H1 (cell line): ENCODE measurements around the gene THTPA. TPM values are rescaled to one million over a fixed set of nuclear protein-coding genes. Genes with fewer than 3 reads are reported as not detected.

Experiments used
- CTCF ChIA-PET: fragments of 300-600 bp; sonication (Branson Sonifier 250); formaldehyde crosslinking; loops from one replicate; lab custom pipeline; 2021; ENCODE audit not compliant: partially characterized antibody; lab: Charles Lee
- POLR2A ChIA-PET: fragments of 300-600 bp; sonication (Branson Sonifier 250); formaldehyde crosslinking; loops from one replicate; lab custom pipeline; 2021; ENCODE audit warnings: inconsistent platforms; ENCODE audit not compliant: partially characterized antibody; lab: Charles Lee
- DNase-seq, 2 experiments: peaks; one replicate each; pipeline versions ENCODE4 v3.0.0 to v3.0.0-alpha.2; 2010 to 2022; ENCODE audit warnings: low spot score in 2 of 2, low read depth in 1 of 2, mixed read lengths in 1 of 2
- FAIRE-seq: peaks from 2 replicates; lab custom pipeline; 2011; peaks lifted over from hg19 to GRCh38; lab: Jason Lieb, UNC
- H2AFZ ChIP-seq: 2 replicates; pipeline ENCODE4 v1.8.1; 2012; ENCODE audit warnings: low read length, inconsistent platforms
- H2AK5ac ChIP-seq: 2 replicates; pipeline ENCODE4 v1.6.1; 2013; ENCODE audit warnings: low read depth, low read length
- H2BK120ac ChIP-seq: replicated peaks from 2 replicates; pipeline ENCODE3; 2013; ENCODE audit warnings: low read depth, low read length, inconsistent platforms
- H2BK12ac ChIP-seq: 2 replicates; pipeline ENCODE4 v1.6.1; 2013; ENCODE audit warnings: low read depth, low read length
- H2BK15ac ChIP-seq: 2 replicates; pipeline ENCODE4 v1.6.1; 2013; ENCODE audit warnings: low read length
- H2BK20ac ChIP-seq: 2 replicates; pipeline ENCODE4 v1.6.1; 2013; ENCODE audit warnings: low read length
- H2BK5ac ChIP-seq: 2 replicates; pipeline ENCODE4 v1.6.1; 2013; ENCODE audit warnings: low read depth, low read length
- H3K14ac ChIP-seq: 2 replicates; pipeline ENCODE4 v1.6.1; 2013; ENCODE audit warnings: inconsistent platforms; ENCODE audit not compliant: insufficient read length
- H3K18ac ChIP-seq: 2 replicates; pipeline ENCODE4 v1.6.1; 2013; ENCODE audit warnings: low read length; ENCODE audit errors: extremely low read depth
- H3K23ac ChIP-seq: 2 replicates; pipeline ENCODE4 v1.6.1; 2013; ENCODE audit warnings: inconsistent platforms; ENCODE audit not compliant: insufficient read length
- H3K23me2 ChIP-seq: 2 replicates; pipeline ENCODE4 v1.6.1; 2013; ENCODE audit warnings: low read depth, low read length
- H3K27ac ChIP-seq: 2 replicates; pipeline ENCODE4 v1.6.1; 2011; ENCODE audit warnings: low read depth, low read length, inconsistent platforms
- H3K27me3 ChIP-seq, 4 experiments: replicated peaks in 1 of 4; 1 replicate in 1 of 4; 2 replicates in 3 of 4; pipeline versions ENCODE4 v1.6.1 to v1.8.1; 2011 to 2013; ENCODE audit warnings: low read length in 3 of 4, mild to moderate bottlenecking in 3 of 4, inconsistent platforms in 2 of 4, mixed read lengths in 2 of 4, moderate library complexity in 1 of 4; ENCODE audit not compliant: control insufficient read depth in 3 of 4, insufficient read depth in 3 of 4; ENCODE audit errors: extremely low read depth in 1 of 4
- H3K36me3 ChIP-seq, 4 experiments: 2 replicates each; pipeline versions ENCODE4 v1.6.1 to v1.8.1; 2011 to 2013; ENCODE audit warnings: mild to moderate bottlenecking in 4 of 4, low read length in 3 of 4, moderate library complexity in 2 of 4, control low read depth in 1 of 4, inconsistent platforms in 1 of 4; ENCODE audit not compliant: insufficient read depth in 4 of 4, control insufficient read depth in 2 of 4
- H3K4ac ChIP-seq: replicated peaks from 2 replicates; pipeline ENCODE3; 2013; ENCODE audit warnings: low read length, low read depth, mixed read lengths, inconsistent platforms; ENCODE audit not compliant: insufficient read length
- H3K4me1 ChIP-seq, 4 experiments: replicated peaks in 1 of 4; 1 replicate in 1 of 4; 2 replicates in 3 of 4; pipeline versions ENCODE4 v1.6.1 to v1.8.1; 2011 to 2013; ENCODE audit warnings: low read length in 3 of 4, inconsistent platforms in 2 of 4, mixed read lengths in 1 of 4; ENCODE audit not compliant: insufficient read depth in 4 of 4, control insufficient read depth in 3 of 4
- H3K4me2 ChIP-seq, 2 experiments: 2 replicates each; pipeline versions ENCODE4 v1.6.1 to v1.8.1; 2011 to 2013; ENCODE audit warnings: low read depth in 2 of 2, low read length in 2 of 2, control low read depth in 1 of 2, inconsistent platforms in 1 of 2, mild to moderate bottlenecking in 1 of 2; ENCODE audit not compliant: insufficient read depth in 1 of 2
- H3K4me3 ChIP-seq, 4 experiments: fragments of 200-600, 300-600 bp in 1 of 4; sonication (generic), shearing (Covaris generic), sonication (Bioruptor Twin) in 1 of 4; 2 replicates each; pipeline versions ENCODE4 v1.5.1 to v1.8.1; 2011 to 2016; ENCODE audit warnings: low read length in 4 of 4, low read depth in 3 of 4, control low read depth in 2 of 4, inconsistent platforms in 2 of 4, mild to moderate bottlenecking in 2 of 4, mixed read lengths in 1 of 4, moderate library complexity in 1 of 4; ENCODE audit not compliant: insufficient read depth in 2 of 4; ENCODE audit errors: extremely low read depth in 1 of 4
- H3K56ac ChIP-seq: replicated peaks from 2 replicates; pipeline ENCODE3; 2013; ENCODE audit warnings: low read depth, mild to moderate bottlenecking, mixed read lengths, low read length, inconsistent platforms; ENCODE audit not compliant: insufficient read length
- H3K79me1 ChIP-seq: 2 replicates; pipeline ENCODE4 v1.6.1; 2013; ENCODE audit warnings: low read depth, low read length, control low read depth
- H3K79me2 ChIP-seq, 2 experiments: 2 replicates each; pipeline versions ENCODE4 v1.6.1 to v1.8.1; 2012 to 2013; ENCODE audit warnings: low read length in 2 of 2, mild to moderate bottlenecking in 2 of 2, inconsistent platforms in 1 of 2; ENCODE audit not compliant: insufficient read depth in 2 of 2, control insufficient read depth in 1 of 2
- H3K9ac ChIP-seq, 4 experiments: replicated peaks in 1 of 4; 1 replicate in 1 of 4; 2 replicates in 3 of 4; pipeline versions ENCODE4 v1.6.1 to v1.8.1; 2011 to 2013; ENCODE audit warnings: low read depth in 3 of 4, low read length in 3 of 4, control low read depth in 2 of 4, mild to moderate bottlenecking in 2 of 4, moderate library complexity in 2 of 4, inconsistent platforms in 1 of 4; ENCODE audit errors: extremely low read depth in 1 of 4
- H3K9me3 ChIP-seq, 2 experiments: 2 replicates each; pipeline versions ENCODE4 v1.6.1 to v1.8.1; 2012 to 2013; ENCODE audit warnings: mild to moderate bottlenecking in 2 of 2, moderate library complexity in 2 of 2, control low read depth in 1 of 2, inconsistent platforms in 1 of 2, low read depth in 1 of 2, low read length in 1 of 2, mixed read lengths in 1 of 2; ENCODE audit not compliant: insufficient read depth in 2 of 2
- H4K20me1 ChIP-seq, 2 experiments: replicated peaks in 1 of 2; 2 replicates each; pipeline versions ENCODE3 to v1.8.1; 2011 to 2013; ENCODE audit warnings: inconsistent platforms in 2 of 2, low read length in 2 of 2, mild to moderate bottlenecking in 1 of 2; ENCODE audit not compliant: insufficient read depth in 2 of 2, control insufficient read depth in 1 of 2
- H4K5ac ChIP-seq: 2 replicates; pipeline ENCODE4 v1.6.1; 2013; ENCODE audit warnings: low read length, low read depth, mixed read lengths, inconsistent platforms; ENCODE audit not compliant: insufficient read length
- H4K8ac ChIP-seq: 2 replicates; pipeline ENCODE4 v1.8.0; 2013; ENCODE audit warnings: mild to moderate bottlenecking, moderate library complexity, low read length, inconsistent platforms; ENCODE audit not compliant: insufficient read depth; ENCODE audit errors: extremely low read depth
- H4K91ac ChIP-seq: replicated peaks from 2 replicates; pipeline ENCODE3; 2013; ENCODE audit warnings: low read length, mixed read lengths, inconsistent platforms; ENCODE audit not compliant: insufficient read length
- CBX5 ChIP-seq: fragments of 300-800, 300-1000 bp; sonication (generic); IDR thresholded peaks from 2 replicates; pipeline ENCODE4 v1.7.1; 2016; ENCODE audit warnings: antibody characterized with exemption, low read length, low read depth
- CTBP2 ChIP-seq: IDR thresholded peaks from 2 replicates; pipeline ENCODE4 v1.7.0; 2011; ENCODE audit warnings: borderline replicate concordance, mild to moderate bottlenecking, moderate library complexity, mixed read lengths, low read length; ENCODE audit not compliant: insufficient read depth, insufficient read length
- GABPA ChIP-seq: IDR thresholded peaks from 2 replicates; pipeline ENCODE4 v1.6.1; 2011; ENCODE audit warnings: mild to moderate bottlenecking, low read length, moderate library complexity, borderline replicate concordance; ENCODE audit not compliant: insufficient read depth
- HDAC6 ChIP-seq: IDR thresholded peaks from one replicate; pipeline ENCODE4 v1.7.1; 2012; ENCODE audit warnings: low read depth, mild to moderate bottlenecking, inconsistent platforms, low read length, moderate library complexity
- PHF8 ChIP-seq: fragments of 200-600 bp; sonication (generic); conservative IDR thresholded peaks from 2 replicates; pipeline ENCODE4 v1.7.1; 2012; ENCODE audit warnings: low read depth, mild to moderate bottlenecking, inconsistent platforms, low read length, moderate library complexity
- POLR2A ChIP-seq, 2 experiments: IDR thresholded peaks; 1 replicate in 1 of 2; 2 replicates in 1 of 2; pipeline ENCODE4 v1.6.1; 2011; ENCODE audit warnings: low read depth in 2 of 2, low read length in 2 of 2, mild to moderate bottlenecking in 2 of 2; ENCODE audit errors: control extremely low read depth in 1 of 2
- RXRA ChIP-seq: IDR thresholded peaks from 2 replicates; pipeline ENCODE4 v1.6.1; 2011; ENCODE audit warnings: low read depth, mild to moderate bottlenecking, low read length, moderate library complexity; ENCODE audit not compliant: insufficient read depth
- SAP30 ChIP-seq: fragments of 300-600 bp; sonication (generic); IDR thresholded peaks from 2 replicates; pipeline ENCODE4 v1.7.1; 2012; ENCODE audit warnings: low read length, moderate library complexity, mild to moderate bottlenecking, inconsistent platforms; ENCODE audit not compliant: insufficient read depth, insufficient replicate concordance
- TAF1 ChIP-seq: IDR thresholded peaks from 2 replicates; pipeline ENCODE4 v1.6.1; 2011; ENCODE audit warnings: mild to moderate bottlenecking, low read depth, low read length
- YY1 ChIP-seq: IDR thresholded peaks from 2 replicates; pipeline ENCODE4 v1.6.1; 2011; ENCODE audit warnings: low read depth, mild to moderate bottlenecking, low read length
- WGBS, 2 experiments: shearing (Covaris generic) in 1 of 2; methylation state at CpG; one replicate each; pipeline versions ENCODE4 v1.1.6 to v1.1.7; 2013 to 2015; ENCODE audit warnings: low lambda C conversion rate in 2 of 2, mixed read lengths in 2 of 2, inconsistent platforms in 1 of 2, low coverage in 1 of 2, missing lambda C conversion rate in 1 of 2; ENCODE audit not compliant: insufficient replicate concordance in 2 of 2, insufficient coverage in 1 of 2, insufficient read length in 1 of 2; ENCODE audit errors: extremely low coverage in 1 of 2, missing lambda C conversion rate in 1 of 2; 5-methylcytosine and 5-hydroxymethylcytosine counted together
- polyA plus RNA-seq, 7 experiments: library from polyadenylated mRNA; depleted of rRNA in 3 of 7; stranded (reverse) in 5 of 7; unstranded in 2 of 7; fragments of >200 nt in 5 of 7; fragments of 200-250 nt in 2 of 7; gene quantifications; 1 replicate in 5 of 7; 2 replicates in 1 of 7; 4 replicates in 1 of 7; pipeline versions ENCODE4 v1.2.1 to v1.2.3, GENCODE V29; 2011 to 2013; ENCODE audit warnings: missing spikeins in 2 of 7, mixed read lengths in 2 of 7
- total RNA-seq: library from RNA; stranded (reverse); fragmentation: NEBNext Ultra II Directional; extraction: Animal tissue kit (Norgen Biotek cat#: 25700); gene quantifications from 2 replicates; pipeline ENCODE4 v1.2.1, GENCODE V29; 2021
- TF ChIP-seq, protein P1 (sequence below): IDR thresholded peaks from 2 replicates; pipeline ENCODE4 v1.6.1; 2012; ENCODE audit warnings: inconsistent platforms

Gene THTPA
- total and polyA plus RNA-seq, 2 of the 8 experiments (the other 6 are each of a cell fraction or from before 2014, with no cell fraction given) = 16.6 to 19.0 TPM

DNA sequence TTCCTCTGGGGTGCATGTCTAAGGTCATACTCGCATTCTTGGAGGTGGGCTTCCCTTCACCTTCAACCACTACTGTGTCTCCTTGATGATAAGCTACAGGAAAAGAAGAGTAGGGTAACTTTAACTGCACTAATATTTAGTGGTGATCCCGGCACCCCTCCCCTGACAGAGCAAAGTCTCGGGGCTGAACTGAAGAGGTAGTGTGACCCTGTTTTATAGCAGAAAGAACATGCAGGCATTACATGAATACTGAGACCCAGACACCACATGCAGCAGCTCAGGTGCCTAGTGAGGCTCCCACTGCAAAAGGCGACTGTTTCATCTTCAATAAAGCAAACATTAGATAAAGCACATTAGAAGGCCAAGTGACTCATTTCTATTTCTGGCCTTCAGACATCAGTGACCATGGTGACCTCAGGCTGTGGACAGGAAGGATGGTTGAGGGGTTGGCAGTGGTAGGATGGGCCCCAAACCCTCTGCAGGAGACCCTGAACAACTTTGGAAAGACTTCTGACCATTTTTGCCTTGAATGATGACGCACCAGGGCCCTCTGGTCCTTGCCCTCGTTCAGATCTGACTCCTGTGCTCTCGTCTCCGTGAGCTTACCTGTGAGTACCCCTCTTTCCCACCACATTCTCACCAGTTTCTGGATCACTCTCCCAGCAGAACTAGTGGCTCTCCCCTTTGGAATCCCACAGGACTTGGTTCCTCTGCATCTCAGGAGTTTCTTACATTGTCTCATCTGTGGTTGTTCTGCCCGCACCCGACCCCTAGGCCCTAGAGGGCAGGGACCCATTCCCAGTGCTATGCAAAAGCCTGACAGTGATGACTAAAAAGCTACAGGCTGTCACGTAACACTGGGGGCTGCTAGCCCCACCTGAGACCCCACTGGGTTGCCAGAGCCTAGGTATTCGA lies 46.4 kb downstream of the THTPA start:
- no peak overlapping the region for H2BK20ac ChIP-seq
- no peaks in the 10 kb centered on the region for H3K36me3 ChIP-seq
- H3K9ac ChIP-seq = no peak overlapping the region
- FAIRE-seq (no peak), DNase-seq (no peak)
- H3K4me2 ChIP-seq = no peak overlapping the region
- no peak overlapping the region for H2BK120ac ChIP-seq
- POLR2A ChIA-PET = interaction anchor here (0.8 to 0.9 kb wide), 2 partner anchors 8 to 575 kb away, joined by 3 read pairs; no protein-coding TSS in a partner anchor
- H3K23ac ChIP-seq = no peak overlapping the region
- H3K79me2 ChIP-seq = no peaks in the 10 kb centered on the region
- no peak overlapping the region for H2AFZ ChIP-seq
- H3K27me3 ChIP-seq = no peaks in the 10 kb centered on the region; a peak in 1 of 7 replicates
- no peak overlapping the region for H3K56ac ChIP-seq
- CTCF ChIA-PET = interaction anchor here (1.0 to 2.0 kb wide), 6 partner anchors 11 to 328 kb away, joined by 3 to 13 read pairs (median 4); no protein-coding TSS in a partner anchor
- no peaks in the 10 kb centered on the region; the same call in 1 of the 2 replicates for H3K23me2 ChIP-seq
- H2BK15ac ChIP-seq = no peak overlapping the region
- no peaks in the 10 kb centered on the region for H3K79me1 ChIP-seq
- H3K4me1 ChIP-seq = no peaks in the 10 kb centered on the region
- no peak overlapping the region for H2AK5ac ChIP-seq
- peak overlapping the region; percentile 56 for H4K91ac ChIP-seq
- no peak overlapping the region for H3K4ac ChIP-seq
- no peak overlapping the region for H3K18ac ChIP-seq
- no peak overlapping the region for H3K14ac ChIP-seq
- no peak overlapping the region for H2BK5ac ChIP-seq
- no peak overlapping the region for H3K4me3 ChIP-seq
- WGBS, 2 experiments = 86% methylated on average over 12 of the region's 12 CpGs; no CpG with 5 or more reads in 1 of the 2 experiments
- no peak overlapping the region for H3K27ac ChIP-seq
- no peaks in the 10 kb centered on the region for H4K20me1 ChIP-seq
- no peak overlapping the region for H4K8ac ChIP-seq
- H4K5ac ChIP-seq = no peak overlapping the region
- H2BK12ac ChIP-seq = no peak overlapping the region
- H3K9me3 ChIP-seq = no peaks in the 10 kb centered on the region; a peak in 1 of 4 replicates
- TF ChIP-seq SAP30 = no peak
- TF ChIP-seq RXRA = no peak
- no peak for TF ChIP-seq CTBP2
- no peak for TF ChIP-seq POLR2A (IDR thresholded peaks at IDR 0.05; ENCODE audit: control extremely low read depth in 1 of 2, low read depth in 2 of 2, low read length in 2 of 2)
- no peak for TF ChIP-seq TAF1
- no peak for TF ChIP-seq CBX5
- no peak for TF ChIP-seq YY1
- TF ChIP-seq GABPA = no peak
- TF ChIP-seq, protein P1, sequence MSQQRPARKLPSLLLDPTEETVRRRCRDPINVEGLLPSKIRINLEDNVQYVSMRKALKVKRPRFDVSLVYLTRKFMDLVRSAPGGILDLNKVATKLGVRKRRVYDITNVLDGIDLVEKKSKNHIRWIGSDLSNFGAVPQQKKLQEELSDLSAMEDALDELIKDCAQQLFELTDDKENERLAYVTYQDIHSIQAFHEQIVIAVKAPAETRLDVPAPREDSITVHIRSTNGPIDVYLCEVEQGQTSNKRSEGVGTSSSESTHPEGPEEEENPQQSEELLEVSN = no peak
- no peak for TF ChIP-seq PHF8
- TF ChIP-seq HDAC6 = no peak
